WI38 (cell line): ENCODE data around the gene E2F1.

Source experiments
- H3K4me3 ChIP-seq: 2 replicates; pipeline ENCODE4 v1.5.1; 2011; ENCODE audit warnings: low read depth, mild to moderate bottlenecking, control low read depth, low read length
- CTCF ChIP-seq: IDR thresholded peaks from 2 replicates; pipeline ENCODE4 v1.5.1; 2012; ENCODE audit warnings: low read depth, mild to moderate bottlenecking, control low read depth, low read length

E2F1 gene

GRCh38 chr20:33673410-33674293, 12.5 kb downstream of the E2F1 start:
- TF ChIP-seq CTCF: no peak
- H3K4me3 ChIP-seq: peak overlapping the region; percentile 71

GRCh38 chr20:33673114-33673409, 13.1 kb downstream of the E2F1 start:
- peak overlapping the region; percentile 71 for H3K4me3 ChIP-seq
- no peak for TF ChIP-seq CTCF

- H3K4me3 ChIP-seq: peak overlapping the region; percentile 71
Observed at GRCh38 chr20:33672426-33673113, 13.6 kb downstream of the E2F1 start.

GRCh38 chr20:33671573-33672288, 14.5 kb downstream of the E2F1 start:
- H3K4me3 ChIP-seq: no peak overlapping the region
- TF ChIP-seq CTCF: no peak

More at GRCh38 chr20:33672426-33673113, 13.6 kb downstream of the E2F1 start:
- no peak for TF ChIP-seq CTCF

- no peak overlapping the region for H3K4me3 ChIP-seq
- no peak for TF ChIP-seq CTCF
Observed at GRCh38 chr20:33670715-33671499, 15.3 kb downstream of the E2F1 start.

- H3K4me3 ChIP-seq: no peak overlapping the region
- TF ChIP-seq CTCF: no peak
Observed at GRCh38 chr20:33669873-33670640, 16.1 kb downstream of the E2F1 start.
